ENCODE measurements around the gene NCOA6. TPM values are rescaled to one million over a fixed set of nuclear protein-coding genes. Genes with fewer than 3 reads are reported as not detected.

NCOA6 gene
- total RNA-seq, 1 experiment from 2014 or later = 35.1 TPM

DNA sequence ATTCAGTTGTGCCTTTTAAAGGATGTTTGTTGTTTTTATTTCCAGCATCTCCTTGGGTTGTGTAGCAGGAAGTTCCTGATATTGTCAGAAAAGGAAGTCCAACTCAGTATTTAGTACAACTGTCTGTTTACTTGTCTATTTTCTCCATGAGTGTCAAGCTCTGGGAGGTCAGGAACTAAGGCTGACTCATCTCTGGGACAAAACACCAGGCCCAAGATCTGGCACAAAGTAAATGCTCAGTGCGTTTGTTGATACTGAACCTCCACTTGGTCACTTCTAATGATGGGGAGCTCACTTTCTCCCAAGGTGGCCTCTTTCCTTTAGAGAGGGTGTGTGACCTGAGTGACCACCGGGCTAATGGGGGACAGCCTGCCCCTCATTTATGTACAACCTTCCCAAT is 136.0 kb downstream of the NCOA6 start:
- no peak overlapping the region for H2AFZ ChIP-seq
- H3K4me1 ChIP-seq (replicated peaks; ENCODE audit: insufficient read depth) = no peaks in the 10 kb centered on the region; the same call in 1 of the 2 replicates
- no peak for TF ChIP-seq EZH2 (IDR thresholded peaks at IDR 0.05; ENCODE audit: low read depth)
- TF ChIP-seq, protein P1, sequence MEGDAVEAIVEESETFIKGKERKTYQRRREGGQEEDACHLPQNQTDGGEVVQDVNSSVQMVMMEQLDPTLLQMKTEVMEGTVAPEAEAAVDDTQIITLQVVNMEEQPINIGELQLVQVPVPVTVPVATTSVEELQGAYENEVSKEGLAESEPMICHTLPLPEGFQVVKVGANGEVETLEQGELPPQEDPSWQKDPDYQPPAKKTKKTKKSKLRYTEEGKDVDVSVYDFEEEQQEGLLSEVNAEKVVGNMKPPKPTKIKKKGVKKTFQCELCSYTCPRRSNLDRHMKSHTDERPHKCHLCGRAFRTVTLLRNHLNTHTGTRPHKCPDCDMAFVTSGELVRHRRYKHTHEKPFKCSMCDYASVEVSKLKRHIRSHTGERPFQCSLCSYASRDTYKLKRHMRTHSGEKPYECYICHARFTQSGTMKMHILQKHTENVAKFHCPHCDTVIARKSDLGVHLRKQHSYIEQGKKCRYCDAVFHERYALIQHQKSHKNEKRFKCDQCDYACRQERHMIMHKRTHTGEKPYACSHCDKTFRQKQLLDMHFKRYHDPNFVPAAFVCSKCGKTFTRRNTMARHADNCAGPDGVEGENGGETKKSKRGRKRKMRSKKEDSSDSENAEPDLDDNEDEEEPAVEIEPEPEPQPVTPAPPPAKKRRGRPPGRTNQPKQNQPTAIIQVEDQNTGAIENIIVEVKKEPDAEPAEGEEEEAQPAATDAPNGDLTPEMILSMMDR (conservative IDR thresholded peaks at IDR 0.05) = no peak
- no peaks in the 10 kb centered on the region for H3K9me2 ChIP-seq (ENCODE audit: insufficient read depth)
- BruUV-seq (replicated peaks) = no TSS peak
- peaks cover 10% of the 10 kb centered on the region; the same call in 1 of the 2 replicates for H3F3A ChIP-seq (ENCODE audit: insufficient read depth, low read depth)
- POLR2A ChIA-PET (ENCODE audit: unreplicated experiment) = interaction anchor here (0.6 kb wide), 1 partner anchor 125 kb away, joined by 11 read pairs; no protein-coding TSS in a partner anchor
- H3K27me3 ChIP-seq (ENCODE audit: insufficient read depth, low read depth) = no peaks in the 10 kb centered on the region
- H3K79me2 ChIP-seq (ENCODE audit: low read depth) = no peaks in the 10 kb centered on the region
- H3K9me3 ChIP-seq (ENCODE audit: insufficient read depth, low read depth) = no peaks in the 10 kb centered on the region
- CTCF ChIA-PET = no interaction called here
- H3K36me3 ChIP-seq (ENCODE audit: low read depth) = no peaks in the 10 kb centered on the region
- no peaks in the 10 kb centered on the region for H4K20me1 ChIP-seq (ENCODE audit: insufficient read depth)
- peak in 1 of 2 experiments; percentile 56 for DNase-seq
- no peak overlapping the region for H3K27ac ChIP-seq
- intact Hi-C loops (cut with micrococcal nuclease; ENCODE audit: unreplicated experiment) = no loop called here
- no peak overlapping the region for H3K4me2 ChIP-seq
- no peak overlapping the region for H3K4me3 ChIP-seq

DNA sequence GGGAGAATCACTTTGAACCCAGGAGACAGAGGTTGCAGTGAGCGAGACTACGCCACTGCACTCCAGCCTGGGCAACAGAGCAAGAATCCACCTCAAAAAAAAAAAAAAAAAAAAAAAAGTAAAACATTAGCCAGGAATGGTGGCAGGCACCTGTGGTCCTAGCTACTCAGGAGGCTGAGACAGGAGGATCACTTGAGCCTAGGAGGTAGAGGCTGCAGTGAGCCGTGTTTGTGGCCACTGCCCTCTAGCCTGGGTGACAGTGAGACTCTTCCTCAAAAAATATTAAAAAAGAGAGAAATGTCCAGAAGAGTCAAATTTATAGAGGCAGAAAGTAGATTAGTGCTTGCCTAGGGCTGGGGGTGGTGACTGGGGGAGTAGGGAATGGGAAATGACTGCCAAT is 141.8 kb downstream of the NCOA6 start:
- Histone ChIP-seq H3K9me3 (ENCODE audit: insufficient read depth, low read depth) (no peaks in the 10 kb centered on the region), H2AFZ (no peak overlapping the region), H3K27ac (no peak overlapping the region), H3K36me3 (ENCODE audit: low read depth) (no peaks in the 10 kb centered on the region), H3K9me2 (ENCODE audit: insufficient read depth) (no peaks in the 10 kb centered on the region), H3K27me3 (ENCODE audit: insufficient read depth, low read depth) (no peaks in the 10 kb centered on the region), H3K4me2 (no peak overlapping the region), H3K4me1 (replicated peaks; ENCODE audit: insufficient read depth) (0 out of 2 replicates have a peak, but pooled peaks cover 7% of the 10 kb centered on the region), H3K79me2 (ENCODE audit: low read depth) (no peaks in the 10 kb centered on the region), H3F3A (ENCODE audit: insufficient read depth, low read depth) (peaks cover 7% of the 10 kb centered on the region; the same call in 1 of the 2 replicates), H4K20me1 (ENCODE audit: insufficient read depth) (no peaks in the 10 kb centered on the region), H3K4me3 (no peak overlapping the region)
- POLR2A ChIA-PET (ENCODE audit: unreplicated experiment) = no interaction called here
- no TSS peak for BruUV-seq (replicated peaks)
- CTCF ChIA-PET = no interaction called here
- no peak for DNase-seq
- intact Hi-C loops (cut with micrococcal nuclease; ENCODE audit: unreplicated experiment) = no loop called here
- TF ChIP-seq, protein P1 (conservative IDR thresholded peaks at IDR 0.05) = no peak
- no peak for TF ChIP-seq EZH2 (IDR thresholded peaks at IDR 0.05; ENCODE audit: low read depth)

DNA sequence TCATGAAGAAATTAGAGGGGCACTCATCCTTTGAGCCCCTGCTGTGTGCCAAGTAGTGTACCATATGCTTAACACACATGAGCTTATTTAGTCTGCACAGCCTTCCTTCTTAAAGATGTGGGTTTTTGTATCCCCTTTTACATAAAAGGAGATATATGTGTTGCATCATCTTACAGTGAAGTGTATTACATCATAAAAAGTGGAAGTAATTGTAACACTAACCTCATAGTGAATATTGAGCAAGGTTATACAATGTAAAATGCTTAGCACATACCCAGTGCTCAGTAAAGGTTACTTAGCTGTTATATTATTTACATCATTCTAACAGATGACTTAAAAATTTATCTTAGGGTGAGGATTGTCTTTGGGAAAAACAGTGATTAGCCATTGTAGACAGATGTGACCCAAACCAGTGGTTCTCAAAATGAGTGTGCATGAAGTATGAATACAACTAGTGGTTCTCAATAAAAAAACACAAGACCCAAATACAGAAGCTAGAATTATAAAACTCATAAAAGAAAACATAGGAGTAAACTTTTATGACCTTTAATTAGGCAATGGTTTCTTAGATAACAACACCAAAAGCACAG is 144.8 kb downstream of the NCOA6 start:
- intact Hi-C loops (cut with micrococcal nuclease; ENCODE audit: unreplicated experiment) = no loop called here
- Histone ChIP-seq H2AFZ (no peak overlapping the region), H3K4me3 (no peak overlapping the region), H3K27ac (0 out of 2 replicates have a peak overlapping the region, but pooled peaks have one; percentile 20), H3K4me1 (replicated peaks; ENCODE audit: insufficient read depth) (peaks cover 16% of the 10 kb centered on the region), H3F3A (ENCODE audit: insufficient read depth, low read depth) (peaks cover 15% of the 10 kb centered on the region; the same call in 1 of the 2 replicates), H3K79me2 (ENCODE audit: low read depth) (peaks cover 10% of the 10 kb centered on the region), H3K9me2 (ENCODE audit: insufficient read depth) (no peaks in the 10 kb centered on the region), H3K9me3 (ENCODE audit: insufficient read depth, low read depth) (no peaks in the 10 kb centered on the region), H3K4me2 (no peak overlapping the region), H4K20me1 (ENCODE audit: insufficient read depth) (no peaks in the 10 kb centered on the region), H3K27me3 (ENCODE audit: insufficient read depth, low read depth) (no peaks in the 10 kb centered on the region), H3K36me3 (ENCODE audit: low read depth) (no peaks in the 10 kb centered on the region)
- TF ChIP-seq EZH2 (IDR thresholded peaks at IDR 0.05; ENCODE audit: low read depth) = no peak
- TF ChIP-seq, protein P1 (conservative IDR thresholded peaks at IDR 0.05) = no peak
- peak in 1 of 2 experiments; percentile 43 for DNase-seq
- ChIA-PET CTCF (interaction anchor here (0.7 kb wide), 1 partner anchor 146 kb away, joined by 5 read pairs; no protein-coding TSS in a partner anchor), POLR2A (ENCODE audit: unreplicated experiment) (interaction anchor here (0.6 kb wide), 1 partner anchor 330 kb away, joined by 7 read pairs; no protein-coding TSS in a partner anchor)
- BruUV-seq (replicated peaks) = no TSS peak

Data from PC-9 (cell line).